ENCODE data around the gene KRTAP10-12.
"Not testable (repeated sequence)": the region's sequence is repeated elsewhere in the genome, so short reads cannot be mapped to it uniquely, and the experiment has no call there.

KRTAP10-12 gene, protein sequence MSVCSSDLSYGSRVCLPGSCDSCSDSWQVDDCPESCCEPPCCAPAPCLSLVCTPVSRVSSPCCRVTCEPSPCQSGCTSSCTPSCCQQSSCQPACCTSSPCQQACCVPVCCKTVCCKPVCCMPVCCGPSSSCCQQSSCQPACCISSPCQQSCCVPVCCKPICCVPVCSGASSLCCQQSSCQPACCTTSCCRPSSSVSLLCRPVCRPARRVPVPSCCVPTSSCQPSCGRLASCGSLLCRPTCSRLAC

DNA sequence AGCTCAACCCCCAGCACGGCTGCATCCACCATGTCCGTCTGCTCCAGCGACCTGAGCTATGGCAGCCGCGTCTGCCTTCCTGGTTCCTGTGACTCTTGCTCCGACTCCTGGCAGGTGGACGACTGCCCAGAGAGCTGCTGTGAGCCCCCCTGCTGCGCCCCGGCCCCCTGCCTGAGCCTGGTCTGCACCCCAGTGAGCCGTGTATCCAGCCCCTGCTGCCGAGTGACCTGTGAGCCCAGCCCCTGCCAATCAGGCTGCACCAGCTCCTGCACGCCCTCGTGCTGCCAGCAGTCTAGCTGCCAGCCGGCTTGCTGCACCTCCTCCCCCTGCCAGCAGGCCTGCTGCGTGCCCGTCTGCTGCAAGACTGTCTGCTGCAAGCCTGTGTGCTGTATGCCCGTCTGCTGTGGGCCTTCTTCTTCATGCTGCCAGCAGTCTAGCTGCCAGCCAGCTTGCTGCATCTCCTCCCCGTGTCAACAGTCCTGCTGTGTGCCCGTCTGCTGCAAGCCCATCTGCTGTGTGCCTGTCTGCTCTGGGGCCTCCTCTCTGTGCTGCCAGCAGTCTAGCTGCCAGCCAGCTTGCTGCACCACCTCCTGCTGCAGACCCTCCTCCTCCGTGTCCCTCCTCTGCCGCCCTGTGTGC is at the start of gene KRTAP10-12:
TSS of gene KRTAP10-12 (plus strand) at position 1 of the 639 bp plus-strand sequence. CDS start at position 31, 30 bp downstream.
- peaks cover 28 to 36% of the 10 kb centered on the region in 2 donors for H3K27me3 ChIP-seq (ENCODE audit: control insufficient read depth in 1 of 2, insufficient read depth in 2 of 2, low read length in 2 of 2)
- not testable (repeated sequence) for H3K4me3 ChIP-seq (ENCODE audit: low read length in 2 of 2); H3K36me3 ChIP-seq (ENCODE audit: control insufficient read depth in 2 of 2, insufficient read depth in 2 of 2, low read length in 2 of 2); H3K9ac ChIP-seq (ENCODE audit: low read length in 2 of 2); H3K9me3 ChIP-seq (ENCODE audit: control insufficient read depth in 2 of 2, low read length in 2 of 2); H3K27ac ChIP-seq (ENCODE audit: low read length); H3K4me1 ChIP-seq (ENCODE audit: control insufficient read depth, insufficient read depth, low read length)

DNA sequence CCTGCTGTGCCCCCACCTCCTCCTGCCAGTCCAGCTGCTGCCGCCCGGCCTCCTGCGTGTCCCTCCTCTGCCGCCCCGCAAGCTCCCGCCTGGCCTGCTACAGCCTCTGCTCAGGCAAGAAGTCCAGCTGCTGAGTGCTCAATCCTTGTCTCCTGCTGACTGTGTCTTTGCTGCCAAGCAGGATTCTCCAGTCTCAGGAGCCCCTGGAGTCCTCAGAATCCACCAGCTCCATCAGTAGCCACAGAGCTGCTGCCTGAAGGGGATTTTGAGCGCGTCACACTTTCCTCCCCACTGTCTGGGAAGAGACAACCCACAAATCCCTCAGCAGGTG is 49.8 kb upstream of the KRTAP10-12 start:
- Histone ChIP-seq H3K9me3 (ENCODE audit: control insufficient read depth in 2 of 2, low read length in 2 of 2) (peaks cover 0 to 4% of the 10 kb centered on the region in 2 donors), H3K27ac (ENCODE audit: low read length) (no peak overlapping the region), H3K36me3 (ENCODE audit: control insufficient read depth in 2 of 2, insufficient read depth in 2 of 2, low read length in 2 of 2) (no peaks in the 10 kb centered on the region), H3K4me1 (ENCODE audit: control insufficient read depth, insufficient read depth, low read length) (no peaks in the 10 kb centered on the region), H3K9ac (ENCODE audit: low read length in 2 of 2) (no peak overlapping the region), H3K4me3 (ENCODE audit: low read length in 2 of 2) (no peak overlapping the region), H3K27me3 (ENCODE audit: control insufficient read depth in 1 of 2, insufficient read depth in 2 of 2, low read length in 2 of 2) (peaks cover 0 to 9% of the 10 kb centered on the region in 2 donors)

DNA sequence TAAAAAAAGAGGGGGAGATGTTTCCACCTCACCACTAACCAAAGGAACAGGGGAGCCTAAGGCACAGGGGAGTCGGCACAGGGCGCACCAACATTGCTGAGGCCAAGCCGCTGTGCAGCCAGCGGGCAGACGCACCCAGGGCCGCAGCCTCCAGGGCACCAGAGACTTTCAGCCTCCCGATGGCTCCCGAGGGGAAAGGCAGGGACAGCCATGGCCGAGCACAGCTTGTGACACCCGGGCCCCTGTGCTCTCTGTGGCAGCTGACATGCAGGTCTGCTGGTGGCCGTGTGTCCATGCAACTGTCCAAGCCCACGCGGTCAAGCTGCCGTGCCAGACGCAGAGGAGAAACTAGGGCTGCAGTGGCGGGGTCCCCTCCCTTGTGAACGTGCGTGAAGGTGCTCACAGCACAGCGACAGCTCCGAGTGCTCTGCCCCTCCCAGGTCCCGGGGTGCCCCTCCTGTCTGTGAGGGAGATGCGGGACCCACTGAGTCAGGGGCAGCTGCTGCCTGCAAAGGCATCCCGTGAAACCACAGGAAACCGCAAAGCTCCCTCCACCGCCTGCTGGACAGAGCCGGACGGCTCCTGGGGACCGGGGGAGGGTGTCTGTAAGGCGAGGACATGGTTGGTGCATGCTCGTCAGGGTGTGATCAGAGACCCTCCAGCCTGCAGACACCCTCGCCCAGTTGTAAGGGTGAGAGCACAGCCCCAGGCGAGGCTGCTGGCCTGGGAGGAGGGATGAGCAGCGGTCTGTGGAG is 48.2 kb upstream of the KRTAP10-12 start:
- no peak overlapping the region for H3K9ac ChIP-seq (ENCODE audit: low read length in 2 of 2)
- peaks cover 2 to 9% of the 10 kb centered on the region in 2 donors for H3K27me3 ChIP-seq (ENCODE audit: control insufficient read depth in 1 of 2, insufficient read depth in 2 of 2, low read length in 2 of 2)
- no peak overlapping the region for H3K27ac ChIP-seq (ENCODE audit: low read length)
- no peak overlapping the region for H3K4me3 ChIP-seq (ENCODE audit: low read length in 2 of 2)
- no peaks in the 10 kb centered on the region for H3K36me3 ChIP-seq (ENCODE audit: control insufficient read depth in 2 of 2, insufficient read depth in 2 of 2, low read length in 2 of 2)
- peaks cover 0 to 4% of the 10 kb centered on the region in 2 donors for H3K9me3 ChIP-seq (ENCODE audit: control insufficient read depth in 2 of 2, low read length in 2 of 2)
- H3K4me1 ChIP-seq (ENCODE audit: control insufficient read depth, insufficient read depth, low read length) = no peaks in the 10 kb centered on the region

DNA sequence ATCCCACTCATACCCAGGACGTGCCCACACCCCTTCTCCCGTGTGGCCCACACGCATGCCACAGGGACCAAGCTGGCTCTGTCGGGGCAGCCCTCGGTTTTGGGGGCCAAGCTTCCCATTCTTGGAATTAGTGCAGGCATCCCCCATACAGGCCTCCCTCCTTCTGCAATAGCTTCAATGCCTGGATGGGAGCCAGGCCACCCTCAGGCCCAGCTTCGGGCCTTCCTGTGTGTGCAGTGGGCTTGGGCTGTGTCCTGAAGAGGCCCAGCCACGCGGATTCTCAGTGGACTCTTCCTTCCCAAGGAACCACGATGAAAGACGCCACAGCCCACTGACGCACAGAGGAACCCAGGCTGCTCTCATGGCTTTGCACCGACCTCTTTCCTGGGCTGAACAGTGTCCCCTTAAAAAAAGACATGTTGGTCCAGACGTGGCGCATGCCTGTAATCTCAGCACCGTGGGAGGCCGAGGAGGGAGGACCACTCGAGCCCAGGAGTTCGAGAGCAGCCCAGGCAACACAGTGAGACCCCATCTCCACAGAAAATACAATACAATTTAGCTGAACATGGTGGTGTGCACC is 47.4 kb upstream of the KRTAP10-12 start:
- no peaks in the 10 kb centered on the region for H3K4me1 ChIP-seq (ENCODE audit: control insufficient read depth, insufficient read depth, low read length)
- peaks cover 3 to 9% of the 10 kb centered on the region in 2 donors for H3K27me3 ChIP-seq (ENCODE audit: control insufficient read depth in 1 of 2, insufficient read depth in 2 of 2, low read length in 2 of 2)
- no peaks in the 10 kb centered on the region for H3K9me3 ChIP-seq (ENCODE audit: control insufficient read depth in 2 of 2, low read length in 2 of 2)
- no peak overlapping the region for H3K9ac ChIP-seq (ENCODE audit: low read length in 2 of 2)
- no peak overlapping the region for H3K27ac ChIP-seq (ENCODE audit: low read length)
- H3K36me3 ChIP-seq (ENCODE audit: control insufficient read depth in 2 of 2, insufficient read depth in 2 of 2, low read length in 2 of 2) = no peaks in the 10 kb centered on the region
- no peak overlapping the region for H3K4me3 ChIP-seq (ENCODE audit: low read length in 2 of 2)

DNA sequence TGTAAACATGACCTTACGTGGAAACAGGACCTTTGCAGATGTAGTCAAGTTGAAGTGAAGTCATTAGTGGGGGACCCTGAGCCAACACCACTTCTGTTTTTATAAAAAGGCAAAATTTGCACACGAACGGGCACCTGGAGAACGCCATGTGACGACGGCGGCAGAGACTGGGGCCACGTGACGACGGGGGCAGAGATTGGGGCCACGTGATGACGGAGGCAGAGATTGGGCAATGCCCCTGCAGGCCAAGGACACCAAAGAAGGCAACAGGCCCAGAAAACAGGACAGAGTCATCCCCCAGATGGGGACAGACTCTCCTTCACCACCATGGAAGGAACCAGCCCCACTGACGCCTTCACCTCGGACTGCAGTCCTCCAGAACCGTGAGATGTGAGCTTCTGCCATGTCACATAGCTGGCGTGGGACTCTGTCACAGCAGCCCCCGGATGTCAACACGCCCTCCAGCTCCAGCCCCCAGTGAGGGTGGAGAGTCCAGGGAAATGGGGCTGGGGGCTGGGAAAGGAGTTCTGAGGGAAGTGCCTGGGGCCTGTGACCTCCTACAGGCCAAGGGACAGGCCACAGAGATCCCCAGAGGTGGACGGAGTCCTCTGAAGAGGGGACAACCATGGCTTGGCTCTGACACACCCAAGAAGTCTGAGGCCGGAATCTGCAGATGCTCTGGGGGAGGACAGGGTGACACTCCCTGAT is 46.6 kb upstream of the KRTAP10-12 start:
- Histone ChIP-seq H3K27ac (ENCODE audit: low read length) (no peak overlapping the region), H3K4me3 (ENCODE audit: low read length in 2 of 2) (no peak overlapping the region)

DNA sequence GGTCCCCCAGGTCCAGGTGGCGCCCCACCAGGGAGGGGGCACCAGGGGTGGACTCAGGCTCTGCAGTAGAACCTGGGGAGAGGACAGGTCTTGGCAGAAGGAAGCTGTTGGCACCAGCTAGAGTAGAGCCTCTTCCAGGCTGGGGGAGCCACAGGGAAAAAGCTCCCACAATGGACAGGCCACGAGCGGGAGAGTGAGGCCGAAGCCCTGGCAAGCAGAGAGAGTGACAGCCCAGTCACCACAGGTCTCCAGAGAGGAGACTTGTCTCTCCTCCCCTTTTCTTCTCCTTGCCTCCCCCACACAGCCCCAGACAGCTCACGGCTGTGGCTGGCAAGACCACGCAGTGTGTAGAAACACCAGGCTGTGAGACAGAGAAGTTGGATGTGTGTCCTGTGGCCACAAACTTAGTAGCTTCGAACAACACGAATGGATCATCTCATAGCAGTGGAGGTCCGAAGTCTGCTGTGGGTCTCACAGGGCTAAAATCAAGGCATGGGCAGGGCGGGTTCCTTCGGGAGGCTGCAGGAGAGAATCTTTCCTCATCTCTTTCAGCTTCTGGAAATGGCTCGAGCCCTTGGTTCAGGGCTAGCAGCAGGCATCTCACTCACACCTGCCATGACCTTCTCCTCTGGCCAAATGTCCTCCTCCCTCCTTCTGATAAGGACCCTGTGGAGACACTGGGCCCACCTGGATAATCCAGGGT is 45.8 kb upstream of the KRTAP10-12 start:
- peaks cover 0 to 3% of the 10 kb centered on the region in 2 donors for H3K9me3 ChIP-seq (ENCODE audit: control insufficient read depth in 2 of 2, low read length in 2 of 2)
- no peak overlapping the region for H3K4me3 ChIP-seq (ENCODE audit: low read length in 2 of 2)
- no peaks in the 10 kb centered on the region for H3K4me1 ChIP-seq (ENCODE audit: control insufficient read depth, insufficient read depth, low read length)
- no peak overlapping the region for H3K9ac ChIP-seq (ENCODE audit: low read length in 2 of 2)
- peaks cover 3 to 9% of the 10 kb centered on the region in 2 donors for H3K27me3 ChIP-seq (ENCODE audit: control insufficient read depth in 1 of 2, insufficient read depth in 2 of 2, low read length in 2 of 2)
- H3K36me3 ChIP-seq (ENCODE audit: control insufficient read depth in 2 of 2, insufficient read depth in 2 of 2, low read length in 2 of 2) = no peaks in the 10 kb centered on the region
- H3K27ac ChIP-seq (ENCODE audit: low read length) = no peak overlapping the region

More for the DNA sequence above, 46.6 kb upstream of the KRTAP10-12 start:
- Histone ChIP-seq H3K27me3 (ENCODE audit: control insufficient read depth in 1 of 2, insufficient read depth in 2 of 2, low read length in 2 of 2) (peaks cover 3 to 9% of the 10 kb centered on the region in 2 donors), H3K36me3 (ENCODE audit: control insufficient read depth in 2 of 2, insufficient read depth in 2 of 2, low read length in 2 of 2) (no peaks in the 10 kb centered on the region), H3K9me3 (ENCODE audit: control insufficient read depth in 2 of 2, low read length in 2 of 2) (no peaks in the 10 kb centered on the region), H3K4me1 (ENCODE audit: control insufficient read depth, insufficient read depth, low read length) (no peaks in the 10 kb centered on the region), H3K9ac (ENCODE audit: low read length in 2 of 2) (no peak overlapping the region)

DNA sequence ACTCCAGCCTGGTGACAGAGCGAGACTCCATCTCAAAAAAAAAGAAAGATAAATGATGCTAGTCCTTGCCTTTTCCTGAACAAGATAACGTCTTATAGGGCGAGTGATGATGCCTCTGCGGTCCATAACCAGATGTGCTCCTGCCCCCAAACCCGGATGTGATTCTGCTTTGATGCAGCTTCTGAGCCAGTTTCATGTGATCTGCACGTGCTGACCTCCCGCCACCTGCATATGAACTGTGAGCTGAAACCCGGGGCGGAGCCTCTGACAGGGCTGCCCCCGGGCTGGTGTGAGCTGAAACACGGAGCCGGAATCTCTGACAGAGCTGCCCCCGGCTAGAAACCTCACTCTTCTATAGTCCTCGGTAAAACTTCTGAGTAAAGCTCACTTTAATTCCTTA is 43.8 kb upstream of the KRTAP10-12 start:
- Histone ChIP-seq H3K9me3 (ENCODE audit: control insufficient read depth in 2 of 2, low read length in 2 of 2) (peaks cover 2 to 5% of the 10 kb centered on the region in 2 donors), H3K27me3 (ENCODE audit: control insufficient read depth in 1 of 2, insufficient read depth in 2 of 2, low read length in 2 of 2) (peaks cover 2 to 3% of the 10 kb centered on the region in 2 donors), H3K4me3 (ENCODE audit: low read length in 2 of 2) (no peak overlapping the region), H3K27ac (ENCODE audit: low read length) (no peak overlapping the region), H3K9ac (ENCODE audit: low read length in 2 of 2) (no peak overlapping the region), H3K36me3 (ENCODE audit: control insufficient read depth in 2 of 2, insufficient read depth in 2 of 2, low read length in 2 of 2) (no peaks in the 10 kb centered on the region), H3K4me1 (ENCODE audit: control insufficient read depth, insufficient read depth, low read length) (peaks cover 2% of the 10 kb centered on the region)

DNA sequence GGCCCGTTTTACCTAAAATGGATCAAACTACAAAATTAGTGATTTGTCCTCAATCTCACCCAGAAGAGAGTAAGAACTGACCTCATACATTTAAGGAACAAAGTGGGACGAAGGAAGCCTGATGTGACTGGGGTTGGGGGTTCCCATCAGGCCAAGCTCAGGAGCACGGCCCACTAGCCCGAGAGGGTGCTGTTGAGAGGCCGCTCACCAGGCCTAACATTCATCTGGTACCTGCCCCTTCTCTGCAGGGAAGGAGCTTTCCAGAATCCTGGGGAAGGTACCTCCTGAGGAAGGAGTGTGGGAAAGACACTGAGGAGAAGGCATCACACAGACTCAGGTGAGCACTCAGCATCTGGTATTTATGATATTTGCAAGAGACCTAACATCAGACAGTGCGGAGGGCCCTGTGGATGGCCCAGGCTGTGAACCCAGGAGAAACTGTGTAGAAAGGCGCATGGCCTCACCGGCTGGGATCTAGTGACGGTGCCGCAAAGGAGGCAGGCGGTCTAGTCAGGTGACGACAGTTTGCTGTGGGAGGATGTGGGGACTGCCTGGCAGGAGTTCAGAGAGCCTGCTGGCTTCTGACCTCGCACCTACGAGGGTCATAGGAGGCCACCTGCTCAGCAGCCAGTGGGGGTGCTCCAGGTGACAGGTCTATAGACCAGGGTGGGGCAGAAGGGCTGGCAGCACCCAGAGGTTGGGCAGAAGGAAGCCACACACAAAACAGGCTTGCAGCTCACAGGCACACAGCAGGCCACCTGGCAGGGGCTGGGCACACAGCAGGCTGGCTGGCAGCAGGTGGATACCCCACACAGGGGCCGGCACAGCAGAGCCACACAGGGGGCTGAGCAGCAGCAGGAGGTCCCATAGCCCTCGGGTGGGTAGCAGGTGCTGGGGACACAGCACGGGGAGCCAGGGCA is 43.1 kb upstream of the KRTAP10-12 start:
- Histone ChIP-seq H3K27ac (ENCODE audit: low read length) (no peak overlapping the region), H3K36me3 (ENCODE audit: control insufficient read depth in 2 of 2, insufficient read depth in 2 of 2, low read length in 2 of 2) (no peaks in the 10 kb centered on the region), H3K9me3 (ENCODE audit: control insufficient read depth in 2 of 2, low read length in 2 of 2) (peaks cover 2 to 5% of the 10 kb centered on the region in 2 donors), H3K4me1 (ENCODE audit: control insufficient read depth, insufficient read depth, low read length) (peaks cover 2% of the 10 kb centered on the region), H3K27me3 (ENCODE audit: control insufficient read depth in 1 of 2, insufficient read depth in 2 of 2, low read length in 2 of 2) (peaks cover 3 to 6% of the 10 kb centered on the region in 2 donors), H3K9ac (ENCODE audit: low read length in 2 of 2) (no peak overlapping the region), H3K4me3 (ENCODE audit: low read length in 2 of 2) (no peak overlapping the region)

DNA sequence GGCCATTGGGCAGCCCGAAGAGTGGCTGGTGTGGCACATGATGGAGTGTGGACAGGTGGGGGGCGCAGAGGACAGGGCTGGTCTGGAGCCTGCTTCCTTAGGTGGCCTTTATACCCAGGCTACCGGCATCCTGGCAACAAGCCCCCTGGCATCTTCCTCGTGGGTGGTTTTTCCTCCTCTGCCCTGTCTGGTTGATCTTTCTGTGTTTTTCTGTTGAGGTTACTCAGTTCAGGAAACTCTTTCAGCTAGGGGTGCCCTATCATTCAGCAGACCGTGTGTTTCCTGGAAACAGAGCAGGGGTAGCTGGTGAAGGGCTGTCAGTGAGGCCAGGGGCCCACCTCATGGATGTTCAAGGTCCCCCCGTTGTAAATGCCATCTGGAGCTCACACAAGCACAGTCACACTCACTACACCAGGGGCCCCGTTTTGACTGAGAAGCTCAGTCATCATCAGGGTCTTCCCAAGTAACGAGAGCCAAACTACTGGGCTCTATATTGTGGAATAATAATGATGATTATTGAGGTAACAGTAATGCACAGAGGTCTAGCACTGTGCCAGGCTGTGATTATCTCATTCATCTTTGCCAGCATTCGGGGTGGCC is 42.3 kb upstream of the KRTAP10-12 start, which contains the start of gene KRTAP12-4:
TSS of gene KRTAP12-4 (minus strand) at position 84 of the 600 bp plus-strand sequence. CDS start at position 39, 45 bp downstream.
- H3K4me1 ChIP-seq (ENCODE audit: control insufficient read depth, insufficient read depth, low read length) = peaks cover 2% of the 10 kb centered on the region
- peaks cover 4 to 6% of the 10 kb centered on the region in 2 donors for H3K27me3 ChIP-seq (ENCODE audit: control insufficient read depth in 1 of 2, insufficient read depth in 2 of 2, low read length in 2 of 2)
- peaks cover 2 to 5% of the 10 kb centered on the region in 2 donors for H3K9me3 ChIP-seq (ENCODE audit: control insufficient read depth in 2 of 2, low read length in 2 of 2)
- no peaks in the 10 kb centered on the region for H3K36me3 ChIP-seq (ENCODE audit: control insufficient read depth in 2 of 2, insufficient read depth in 2 of 2, low read length in 2 of 2)
- H3K9ac ChIP-seq (ENCODE audit: low read length in 2 of 2) = no peak within 1 kb of the TSS
- no peak within 1 kb of the TSS for H3K4me3 ChIP-seq (ENCODE audit: low read length in 2 of 2)
- H3K27ac ChIP-seq (ENCODE audit: low read length) = no peak within 1 kb of the TSS
